Mesenchymal stem cell (in vitro differentiated cells and primary cell): ENCODE data around the gene SNRPA.

Experiments
- DNase-seq: peaks from one replicate; pipeline ENCODE4 v3.0.0-alpha.2; 2013
- H2AFZ ChIP-seq: one replicate; pipeline ENCODE4 v1.6.1; 2013; ENCODE audit warnings: low read depth, mild to moderate bottlenecking, control low read depth, inconsistent platforms, low read length, moderate library complexity
- H2AK5ac ChIP-seq: 2 replicates; pipeline ENCODE4 v1.6.1; 2013; ENCODE audit warnings: low read length, moderate library complexity, mild to moderate bottlenecking, inconsistent platforms; ENCODE audit not compliant: severe bottlenecking
- H2BK120ac ChIP-seq: one replicate; pipeline ENCODE4 v1.6.1; 2013; ENCODE audit warnings: low read depth, mild to moderate bottlenecking, inconsistent platforms, low read length, moderate library complexity
- H2BK12ac ChIP-seq, 2 experiments: one replicate each; pipeline ENCODE4 v1.6.1; 2013; ENCODE audit warnings: inconsistent platforms in 2 of 2, low read length in 2 of 2, mild to moderate bottlenecking in 2 of 2, moderate library complexity in 2 of 2, control low read depth in 1 of 2
- H2BK15ac ChIP-seq: one replicate; pipeline ENCODE4 v1.6.1; 2013; ENCODE audit warnings: mild to moderate bottlenecking, low read depth, inconsistent platforms; ENCODE audit not compliant: poor library complexity, severe bottlenecking
- H2BK5ac ChIP-seq: 2 replicates; pipeline ENCODE4 v1.6.1; 2013; ENCODE audit warnings: low read depth, mild to moderate bottlenecking, low read length, control low read depth, inconsistent platforms; ENCODE audit not compliant: poor library complexity, severe bottlenecking
- H3K14ac ChIP-seq, 2 experiments: one replicate each; pipeline ENCODE4 v1.6.1; 2013; ENCODE audit warnings: inconsistent platforms in 2 of 2, low read length in 2 of 2, control low read depth in 1 of 2, mild to moderate bottlenecking in 1 of 2, moderate library complexity in 1 of 2
- H3K18ac ChIP-seq, 2 experiments: one replicate each; pipeline ENCODE4 v1.6.1; 2013; ENCODE audit warnings: inconsistent platforms in 2 of 2, low read length in 2 of 2, control low read depth in 1 of 2, low read depth in 1 of 2, mild to moderate bottlenecking in 1 of 2
- H3K23ac ChIP-seq, 2 experiments: one replicate each; pipeline ENCODE4 v1.6.1; 2013; ENCODE audit warnings: inconsistent platforms in 2 of 2, low read length in 2 of 2, mild to moderate bottlenecking in 2 of 2, moderate library complexity in 2 of 2, control low read depth in 1 of 2
- H3K27ac ChIP-seq: 2 replicates; pipeline ENCODE4 v1.5.1; 2013; ENCODE audit warnings: mild to moderate bottlenecking, moderate library complexity, low read length, control low read depth, inconsistent platforms; ENCODE audit not compliant: poor library complexity, severe bottlenecking
- H3K27me3 ChIP-seq, 2 experiments: 2 replicates each; pipeline versions ENCODE4 v1.6.1 to v1.7.0; 2013; ENCODE audit warnings: low read length in 2 of 2, mild to moderate bottlenecking in 2 of 2, moderate library complexity in 2 of 2, control low read depth in 1 of 2, inconsistent platforms in 1 of 2; ENCODE audit not compliant: control insufficient read depth in 1 of 2, insufficient read depth in 1 of 2
- H3K36me3 ChIP-seq, 2 experiments: 2 replicates each; pipeline versions ENCODE4 v1.6.1 to v1.7.0; 2013; ENCODE audit warnings: low read length in 2 of 2, control low read depth in 1 of 2, inconsistent platforms in 1 of 2, low read depth in 1 of 2, mild to moderate bottlenecking in 1 of 2; ENCODE audit not compliant: insufficient read depth in 2 of 2, control insufficient read depth in 1 of 2
- H3K4ac ChIP-seq, 2 experiments: one replicate each; pipeline ENCODE4 v1.6.1; 2013; ENCODE audit warnings: inconsistent platforms in 2 of 2, low read length in 2 of 2, mild to moderate bottlenecking in 2 of 2, moderate library complexity in 2 of 2, control low read depth in 1 of 2, low read depth in 1 of 2
- H3K4me1 ChIP-seq: 2 replicates; pipeline ENCODE4 v1.6.1; 2013; ENCODE audit warnings: low read depth, low read length, control low read depth; ENCODE audit not compliant: control insufficient read depth, insufficient read depth
- H3K4me2 ChIP-seq: 2 replicates; pipeline ENCODE4 v1.6.1; 2013; ENCODE audit warnings: low read length, mild to moderate bottlenecking, inconsistent platforms; ENCODE audit not compliant: poor library complexity, severe bottlenecking
- H3K4me3 ChIP-seq, 2 experiments: 2 replicates each; pipeline versions ENCODE4 v1.5.1 to v1.7.0; 2013; ENCODE audit warnings: low read length in 2 of 2, mild to moderate bottlenecking in 2 of 2, control low read depth in 1 of 2, low read depth in 1 of 2; ENCODE audit not compliant: insufficient read depth in 1 of 2
- H3K79me1 ChIP-seq: replicated peaks from 2 replicates; pipeline ENCODE4 v1.6.1; 2013; ENCODE audit warnings: mild to moderate bottlenecking, control low read depth, low read length, inconsistent platforms; ENCODE audit not compliant: poor library complexity, severe bottlenecking
- H3K9ac ChIP-seq: 2 replicates; pipeline ENCODE4 v1.7.0; 2013; ENCODE audit warnings: mild to moderate bottlenecking, low read length, moderate library complexity
- H3K9me3 ChIP-seq: 2 replicates; pipeline ENCODE4 v1.7.0; 2013; ENCODE audit warnings: mild to moderate bottlenecking, low read length; ENCODE audit not compliant: control insufficient read depth
- H4K8ac ChIP-seq: one replicate; pipeline ENCODE4 v1.6.1; 2013; ENCODE audit warnings: inconsistent platforms, mild to moderate bottlenecking, low read length, moderate library complexity
- H4K91ac ChIP-seq: one replicate; pipeline ENCODE4 v1.6.1; 2013; ENCODE audit warnings: mild to moderate bottlenecking, low read length, inconsistent platforms
- WGBS: methylation state at CpG from one replicate; pipeline ENCODE4 v1.1.7; 2013; ENCODE audit warnings: mixed read lengths; 5-methylcytosine and 5-hydroxymethylcytosine counted together

The SNRPA gene

DNA sequence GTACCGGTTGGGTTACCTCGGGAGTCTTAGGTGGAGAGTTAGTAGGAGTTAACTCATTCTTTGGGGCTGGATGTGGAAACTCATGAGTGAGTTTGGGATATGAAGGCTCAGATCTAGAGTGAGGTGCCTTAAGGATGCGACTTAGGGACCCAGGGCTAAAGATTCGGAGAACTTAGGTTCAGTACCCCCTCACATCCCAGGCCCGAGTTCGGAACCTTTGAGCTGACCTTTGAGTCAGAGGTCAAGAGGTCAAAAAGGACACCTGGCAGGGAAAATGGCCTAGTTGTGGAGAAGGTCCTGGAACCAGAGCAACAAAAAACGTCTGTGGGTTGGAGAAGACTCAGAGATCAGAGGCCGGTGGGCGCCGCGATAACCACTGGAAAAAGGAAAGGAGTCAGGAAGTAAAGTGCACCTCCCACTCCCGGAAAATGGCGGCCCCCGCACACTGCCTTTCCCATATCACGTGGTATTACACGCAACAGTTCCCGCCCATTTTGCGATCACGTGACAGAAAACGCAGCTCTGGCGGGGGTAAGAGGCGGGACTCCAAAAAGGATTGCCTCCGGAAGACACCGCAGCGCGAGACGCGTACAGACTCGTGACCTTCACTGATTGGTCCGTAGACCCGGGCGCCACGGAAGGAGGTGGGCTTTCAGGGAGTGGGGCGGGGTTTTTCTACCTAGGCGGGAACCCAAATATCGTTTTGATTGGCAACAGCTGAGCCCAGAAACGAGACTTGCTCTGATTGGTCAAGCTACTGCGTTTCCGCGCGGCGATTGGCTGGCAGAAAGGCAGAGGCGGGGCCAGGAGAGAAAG, 737 bp upstream of the SNRPA start, which contains the start of gene ACTMAP:
Gene ACTMAP (minus strand): TSS at position 420 of the 816 bp plus-strand sequence. CDS start 674 bp downstream, outside the sequence.
- peaks cover 35% of the 10 kb centered on the region for H3K4me1 ChIP-seq
- peak within 1 kb of the TSS; percentile 94 for H3K4me2 ChIP-seq
- H3K4me3 ChIP-seq: peak within 1 kb of the TSS; percentile 84 to 94
- 2% methylated on average over 41 of the region's 43 CpGs for WGBS
- no peaks in the 10 kb centered on the region for H3K9me3 ChIP-seq
- H2BK5ac ChIP-seq: peak within 1 kb of the TSS; percentile 90
- H2AK5ac ChIP-seq: peak within 1 kb of the TSS; percentile 100
- peak within 1 kb of the TSS; percentile 94 to 96 for H3K18ac ChIP-seq
- peak within 1 kb of the TSS; percentile 92 for H3K27ac ChIP-seq
- no peaks in the 10 kb centered on the region for H3K27me3 ChIP-seq
- peak within 1 kb of the TSS; percentile 62 to 83 for H2BK12ac ChIP-seq
- no peak within 1 kb of the TSS for H3K23ac ChIP-seq
- no peak within 1 kb of the TSS for H2AFZ ChIP-seq
- DNase-seq: peak; percentile 100
- H3K14ac ChIP-seq: peak within 1 kb of the TSS in 1 of 2 experiments; percentile 86
- peak within 1 kb of the TSS; percentile 99 for H4K8ac ChIP-seq
- H4K91ac ChIP-seq: peak within 1 kb of the TSS; percentile 97
- H3K36me3 ChIP-seq: peaks cover 6 to 9% of the 10 kb centered on the region in 2 experiments
- peak within 1 kb of the TSS; percentile 89 to 99 for H3K4ac ChIP-seq
- H2BK120ac ChIP-seq: peak within 1 kb of the TSS; percentile 91
- H3K9ac ChIP-seq: peak within 1 kb of the TSS; percentile 96
- H3K79me1 ChIP-seq: peaks cover 22% of the 10 kb centered on the region
- peak within 1 kb of the TSS; percentile 99 for H2BK15ac ChIP-seq

DNA sequence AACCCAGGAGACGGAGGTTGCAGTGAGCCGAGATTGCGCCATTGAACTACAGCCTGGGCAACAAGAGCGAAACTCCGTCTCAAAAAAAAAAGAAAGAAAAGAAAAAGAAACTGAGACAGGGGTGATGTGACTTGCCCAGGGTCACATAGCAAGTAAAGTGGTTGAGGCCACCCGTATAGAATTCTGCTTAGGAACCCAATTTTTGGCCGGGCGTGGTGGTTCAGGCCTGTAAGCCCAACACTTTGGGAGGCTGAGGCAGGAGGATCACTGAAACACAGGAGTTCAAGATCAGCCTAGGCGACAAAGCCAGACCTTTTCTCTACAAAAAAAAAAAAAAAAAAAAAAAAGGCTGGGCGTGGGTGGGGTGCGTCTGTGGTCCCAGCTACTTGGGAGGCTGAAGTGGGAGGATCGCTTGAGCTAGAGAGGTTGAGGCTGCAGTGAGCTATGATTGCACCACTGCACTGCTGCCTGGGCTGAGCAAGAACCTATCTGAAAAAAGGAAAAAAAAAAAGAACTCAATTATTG, 1.3 kb downstream of the SNRPA start:
- no peak for DNase-seq
- Histone ChIP-seq H2AK5ac (peak overlapping the region; percentile 35), H4K8ac (no peak overlapping the region), H2AFZ (no peak overlapping the region), H3K9me3 (no peaks in the 10 kb centered on the region), H3K4me2 (peak overlapping the region; percentile 44), H3K36me3 (peaks cover 26 to 28% of the 10 kb centered on the region in 2 experiments), H3K9ac (peak overlapping the region; percentile 96), H3K4me1 (peaks cover 43% of the 10 kb centered on the region), H3K23ac (no peak overlapping the region), H2BK15ac (no peak overlapping the region), H3K4ac (peak overlapping the region in 1 of 2 experiments; percentile 67), H3K14ac (no peak overlapping the region), H4K91ac (no peak overlapping the region), H3K79me1 (peaks cover 27% of the 10 kb centered on the region), H3K18ac (no peak overlapping the region), H3K27me3 (no peaks in the 10 kb centered on the region), H2BK12ac (no peak overlapping the region), H3K27ac (no peak overlapping the region), H2BK120ac (no peak overlapping the region), H3K4me3 (peak overlapping the region; percentile 45 to 94), H2BK5ac (no peak overlapping the region)
- WGBS: 88% methylated on average over 8 of the region's 12 CpGs

DNA sequence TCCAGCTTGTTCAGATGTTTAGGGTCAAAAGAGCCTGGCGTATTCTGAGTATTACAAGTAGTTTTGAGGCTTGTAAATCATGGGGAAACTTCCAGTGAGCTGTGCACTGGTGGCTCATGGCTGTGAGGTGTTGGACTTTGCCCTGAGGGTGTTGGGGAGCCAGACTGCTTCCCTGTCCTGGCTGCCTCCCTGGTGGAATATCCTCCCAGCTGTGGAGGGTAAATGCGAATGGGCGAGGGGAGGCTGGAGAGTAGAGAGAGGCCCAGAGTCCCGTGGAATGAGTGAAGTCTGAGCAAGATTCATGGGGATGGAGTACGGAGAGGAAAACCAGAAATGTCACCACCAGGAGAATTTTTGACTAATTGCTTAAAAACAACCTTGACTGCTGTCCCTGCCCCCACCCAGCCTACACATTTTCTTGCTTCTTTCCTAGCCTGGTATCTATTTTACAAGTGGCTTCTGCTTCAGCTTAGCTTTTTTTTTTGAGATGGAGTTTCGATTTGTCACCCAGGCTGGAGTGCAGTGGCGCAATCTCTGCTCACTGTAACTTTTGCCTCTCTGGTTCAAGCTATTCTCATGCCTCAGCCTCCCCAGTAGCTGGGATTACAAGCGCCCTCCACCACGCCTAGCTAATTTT, 3.7 kb downstream of the SNRPA start:
- Histone ChIP-seq H3K18ac (peak overlapping the region in 1 of 2 experiments; percentile 50), H3K79me1 (peaks cover 17% of the 10 kb centered on the region), H2BK5ac (no peak overlapping the region), H3K23ac (no peak overlapping the region), H2BK120ac (no peak overlapping the region), H3K4me1 (peaks cover 31% of the 10 kb centered on the region), H3K27ac (no peak overlapping the region), H4K91ac (peak overlapping the region; percentile 62), H3K4ac (no peak overlapping the region), H2AFZ (no peak overlapping the region), H3K4me3 (peak overlapping the region in 1 of 2 experiments; percentile 43), H3K4me2 (peak overlapping the region; percentile 23), H2AK5ac (peak overlapping the region; percentile 33), H3K27me3 (no peaks in the 10 kb centered on the region), H2BK15ac (no peak overlapping the region), H3K14ac (no peak overlapping the region), H3K9me3 (no peaks in the 10 kb centered on the region), H3K36me3 (peaks cover 41 to 44% of the 10 kb centered on the region in 2 experiments), H4K8ac (no peak overlapping the region), H3K9ac (peak overlapping the region; percentile 52), H2BK12ac (no peak overlapping the region)
- 90% methylated on average over 5 of the region's 9 CpGs for WGBS
- peak; percentile 40 for DNase-seq

DNA sequence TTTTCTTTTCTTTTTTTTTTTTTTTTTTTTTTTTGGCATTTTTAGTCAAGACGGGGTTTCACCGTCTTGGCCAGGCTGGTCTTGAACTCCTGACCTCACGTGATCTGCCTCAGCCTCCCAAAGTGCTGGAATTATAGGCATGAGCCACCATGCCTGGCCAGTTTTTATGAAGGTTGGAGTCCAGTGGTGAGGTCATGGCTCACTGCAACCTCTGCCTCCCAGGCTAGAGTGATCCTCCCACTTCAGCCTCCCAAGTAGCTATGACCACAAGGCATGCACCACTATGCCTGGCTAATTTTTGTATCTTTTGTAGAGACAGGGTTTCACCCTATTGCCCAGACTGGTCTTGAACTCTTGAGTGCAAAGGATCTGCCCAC, 4.2 kb downstream of the SNRPA start:
- no peak overlapping the region for H3K4ac ChIP-seq
- peaks cover 12% of the 10 kb centered on the region for H3K79me1 ChIP-seq
- H3K36me3 ChIP-seq: peaks cover 45 to 49% of the 10 kb centered on the region in 2 experiments
- H3K27me3 ChIP-seq: no peaks in the 10 kb centered on the region
- no peak for DNase-seq
- no peak overlapping the region for H2BK120ac ChIP-seq
- WGBS: 95% methylated on average over 3 of the region's 3 CpGs
- H2AFZ ChIP-seq: no peak overlapping the region
- H3K18ac ChIP-seq: no peak overlapping the region
- no peak overlapping the region for H2BK5ac ChIP-seq
- H3K9ac ChIP-seq: no peak overlapping the region
- no peak overlapping the region for H2BK15ac ChIP-seq
- H4K91ac ChIP-seq: no peak overlapping the region
- no peak overlapping the region for H3K27ac ChIP-seq
- H3K4me1 ChIP-seq: peaks cover 27% of the 10 kb centered on the region
- no peak overlapping the region for H2BK12ac ChIP-seq
- no peak overlapping the region for H3K4me3 ChIP-seq
- H3K4me2 ChIP-seq: no peak overlapping the region
- no peak overlapping the region for H2AK5ac ChIP-seq
- no peak overlapping the region for H3K23ac ChIP-seq
- H3K14ac ChIP-seq: no peak overlapping the region
- no peaks in the 10 kb centered on the region for H3K9me3 ChIP-seq
- no peak overlapping the region for H4K8ac ChIP-seq
